GM08714 (cell line): Measurements from ENCODE around the gene CFI.

Source experiments
- H3K4me3 ChIP-seq: fragments of 200-500 bp; sonication (Bioruptor generic); 2 replicates; pipeline ENCODE4 v1.5.1; 2014; ENCODE audit warnings: mild to moderate bottlenecking, low read length, inconsistent platforms
- ZNF274 ChIP-seq: IDR thresholded peaks from 2 replicates; pipeline ENCODE4 v1.6.1; 2012; ENCODE audit warnings: mild to moderate bottlenecking, low read depth, low read length

Gene CFI

GRCh38 chr4:109801895-109802319, at the start of gene CFI:
CFI (minus strand) TSS chr4:109801999; CDS start chr4:109801971, 28 bp downstream.
- no peak within 1 kb of the TSS for H3K4me3 ChIP-seq
- no peak for TF ChIP-seq ZNF274

GRCh38 chr4:109850601-109851000, 48.8 kb upstream of the CFI start:
- TF ChIP-seq ZNF274, result no peak
- H3K4me3 ChIP-seq, result no peak overlapping the region

DNA sequence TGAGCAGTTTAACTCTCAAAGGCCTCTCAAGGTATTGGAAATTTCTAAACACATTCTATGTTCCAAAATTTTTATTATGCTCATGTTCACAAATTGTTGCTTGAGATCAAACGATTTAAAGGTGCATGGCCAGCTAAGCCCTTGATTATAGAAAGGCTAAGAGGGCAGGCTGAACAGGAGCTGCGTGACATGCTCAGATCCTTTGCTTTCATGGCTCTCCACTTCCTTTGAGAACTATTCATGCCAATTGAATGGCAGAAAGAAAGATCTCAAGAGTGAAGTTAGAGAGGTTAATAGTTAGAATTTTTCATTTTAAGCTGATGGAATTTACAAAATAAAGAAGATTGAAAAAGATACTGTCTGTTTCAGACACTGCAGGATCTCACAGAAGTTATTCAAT, 46.7 kb upstream of the CFI start:
- no peak overlapping the region for H3K4me3 ChIP-seq
- TF ChIP-seq ZNF274, result no peak

GRCh38 chr4:109847896-109848442, 46.2 kb upstream of the CFI start, which contains the start of gene LRIT3:
LRIT3 (plus strand) TSS chr4:109848107; CDS start chr4:109848202, 95 bp downstream.
- no peak within 1 kb of the TSS for H3K4me3 ChIP-seq
- no peak for TF ChIP-seq ZNF274

GRCh38 chr4:109846395-109847098, 44.7 kb upstream of the CFI start:
- H3K4me3 ChIP-seq, result no peak overlapping the region
- no peak for TF ChIP-seq ZNF274

DNA sequence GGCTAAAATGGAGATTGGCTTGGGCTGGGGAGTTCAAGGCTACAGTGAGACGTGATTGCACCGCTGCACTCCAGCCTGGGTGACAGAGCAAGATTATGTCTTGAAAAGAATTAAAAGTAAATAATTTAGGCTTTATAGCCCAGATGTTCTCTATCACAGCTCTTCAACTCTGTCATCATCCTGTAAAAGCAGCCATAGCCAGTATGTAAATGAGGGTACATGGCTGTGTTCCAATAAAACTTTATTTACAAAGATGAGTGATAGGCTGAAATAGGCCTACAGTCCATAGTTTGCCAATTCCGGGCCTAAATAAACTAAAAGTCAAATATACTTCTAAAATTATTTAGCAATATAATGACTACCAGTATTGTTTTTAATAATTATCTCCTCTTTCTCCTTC, 35.2 kb upstream of the CFI start:
- H3K4me3 ChIP-seq, result no peak overlapping the region
- TF ChIP-seq ZNF274, result no peak

- no peak for TF ChIP-seq ZNF274
- no peak overlapping the region for H3K4me3 ChIP-seq
These were observed 32.0 kb upstream of the CFI start for GRCh38 chr4:109833756-109834155.

DNA sequence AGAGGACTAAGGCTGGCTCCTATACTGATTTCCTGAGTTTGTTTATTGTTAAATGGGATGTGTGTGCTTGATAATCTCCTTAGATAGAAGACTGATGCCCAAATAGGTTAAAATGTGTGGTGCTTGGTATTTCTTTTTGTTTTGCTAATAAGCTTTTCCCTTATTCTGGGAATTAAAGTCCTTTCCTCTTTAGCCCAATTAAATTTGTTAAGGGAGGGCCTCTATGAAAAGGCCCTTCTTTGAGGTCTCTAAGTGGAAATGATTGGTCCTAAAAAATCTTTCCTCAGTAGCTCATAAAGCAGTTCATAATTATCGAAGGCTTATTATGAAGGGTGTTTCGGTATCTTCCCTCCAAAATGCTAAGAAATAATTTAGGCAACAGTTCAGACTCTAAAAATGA, 25.9 kb upstream of the CFI start, which contains the start of gene RRH:
TSS of gene RRH (plus strand) at position 301 of the 400 bp plus-strand sequence. CDS start at position 357, 56 bp downstream.
- TF ChIP-seq ZNF274, result no peak
- no peak within 1 kb of the TSS for H3K4me3 ChIP-seq

DNA sequence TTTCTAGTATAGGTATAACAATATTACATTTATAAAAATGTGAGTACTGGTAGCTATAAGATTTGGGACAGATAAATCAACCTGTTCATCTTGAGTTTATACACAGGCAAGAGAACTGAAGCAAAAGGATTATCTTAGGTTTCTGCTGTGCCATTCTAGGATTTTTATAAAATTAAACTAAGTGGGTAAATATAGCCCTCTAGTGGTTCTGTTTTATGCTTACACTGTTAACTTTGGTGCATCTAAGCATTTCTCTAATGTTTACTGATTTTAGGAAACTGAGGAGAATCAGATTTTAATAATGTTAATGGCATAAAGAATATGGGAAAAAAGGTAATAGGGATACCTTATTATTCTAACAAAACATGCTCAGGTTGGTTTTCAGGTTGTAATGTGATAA, 24.9 kb upstream of the CFI start:
- TF ChIP-seq ZNF274, result no peak
- H3K4me3 ChIP-seq, result no peak overlapping the region

GRCh38 chr4:109821185-109821584, 19.4 kb upstream of the CFI start:
- no peak for TF ChIP-seq ZNF274
- no peak overlapping the region for H3K4me3 ChIP-seq

DNA sequence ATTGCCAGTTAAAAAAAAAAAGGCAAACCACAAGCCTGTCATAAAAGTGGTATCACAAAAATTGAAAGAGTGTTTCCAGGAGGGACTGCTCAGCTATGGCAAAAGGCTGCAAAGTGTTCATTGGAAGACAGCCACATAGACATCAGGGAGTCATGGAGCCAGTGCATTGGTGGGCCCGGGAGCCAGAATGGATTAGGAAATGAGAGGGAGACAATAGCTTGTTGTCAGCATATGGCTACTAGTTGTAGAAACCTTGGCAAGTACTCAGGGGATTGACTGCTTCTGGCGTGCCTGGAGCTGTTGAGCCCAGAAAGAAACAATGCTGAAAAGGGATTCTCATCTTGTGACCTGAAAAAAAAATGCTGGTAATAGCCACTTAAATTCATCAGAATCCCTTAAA, 18.8 kb upstream of the CFI start:
- H3K4me3 ChIP-seq, result no peak overlapping the region
- TF ChIP-seq ZNF274, result no peak

- TF ChIP-seq ZNF274, result no peak
- H3K4me3 ChIP-seq, result no peak overlapping the region
These were observed 16.5 kb upstream of the CFI start for GRCh38 chr4:109818268-109818667.

DNA sequence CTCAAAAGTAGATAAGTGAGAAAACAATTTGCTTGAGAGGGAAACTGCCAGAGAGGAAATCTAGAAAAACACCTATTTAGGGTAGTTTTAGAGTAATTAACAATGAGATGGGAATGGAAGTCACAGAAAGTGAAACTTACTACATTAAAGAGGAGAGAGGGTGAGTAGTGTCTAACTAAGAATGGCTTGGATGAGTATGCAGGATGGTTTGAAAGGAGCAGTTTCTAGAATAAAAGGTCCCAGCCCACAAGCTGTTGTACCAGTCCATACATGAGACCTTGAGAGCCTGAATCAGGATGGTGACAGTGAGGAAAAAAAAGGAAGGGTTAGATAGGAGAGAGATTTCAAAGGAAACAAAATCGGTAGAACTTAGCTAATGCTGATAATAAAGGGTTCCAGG, 15.1 kb upstream of the CFI start:
- no peak for TF ChIP-seq ZNF274
- H3K4me3 ChIP-seq, result peak overlapping the region; percentile 84

DNA sequence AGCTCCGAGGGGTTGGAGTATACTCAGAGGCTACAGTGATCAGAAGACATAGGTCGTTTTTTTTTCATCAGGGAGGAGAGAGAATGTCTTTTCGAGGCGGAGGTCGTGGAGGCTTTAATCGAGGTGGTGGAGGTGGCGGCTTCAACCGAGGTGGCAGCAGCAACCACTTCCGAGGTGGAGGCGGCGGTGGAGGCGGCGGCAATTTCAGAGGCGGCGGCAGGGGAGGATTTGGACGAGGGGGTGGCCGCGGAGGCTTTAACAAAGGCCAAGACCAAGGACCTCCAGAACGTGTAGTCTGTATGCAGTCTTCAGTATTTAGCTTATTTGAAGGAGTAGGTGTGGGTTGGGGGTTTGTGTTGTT, 14.3 kb upstream of the CFI start:
- H3K4me3 ChIP-seq, result peak overlapping the region; percentile 84
- TF ChIP-seq ZNF274, result no peak
